ENCODE results near the gene LPIN3.

Gene LPIN3

DNA sequence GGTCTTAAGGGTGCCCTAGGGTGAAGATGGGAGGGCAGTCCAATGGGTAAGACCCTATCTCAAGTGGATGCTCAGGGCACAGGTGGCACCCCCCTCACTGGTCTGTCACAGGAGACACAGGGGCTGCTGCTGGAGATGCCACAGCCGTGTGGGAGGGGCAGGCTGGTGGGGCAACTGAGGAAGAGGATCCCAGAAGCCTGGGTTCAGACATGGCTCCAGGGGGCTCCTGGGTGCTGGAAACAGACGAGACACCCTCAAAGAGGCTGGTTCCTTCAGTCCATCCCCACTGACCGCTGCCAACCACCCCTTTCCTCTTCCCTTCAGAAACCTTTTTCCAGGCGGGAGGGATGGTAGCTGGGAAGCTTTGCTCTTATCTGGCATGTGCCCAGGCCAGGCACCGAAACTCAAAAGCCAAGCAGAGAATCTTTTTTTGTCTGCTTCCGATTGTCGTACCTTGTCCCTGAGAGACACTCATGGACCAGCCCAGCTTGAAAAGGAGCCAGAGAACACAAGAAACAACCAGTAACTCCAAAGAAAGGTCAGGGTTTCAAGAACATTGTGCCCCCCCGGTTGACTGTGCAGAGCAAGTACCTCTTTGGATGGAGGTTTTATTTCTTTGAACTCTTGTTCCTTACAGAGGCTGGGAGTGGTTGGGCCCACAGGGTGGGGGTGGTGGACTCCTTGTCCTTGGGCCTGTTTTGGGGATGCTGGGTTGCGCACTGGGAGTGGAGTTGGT is 54.5 kb downstream of the LPIN3 start:
- DNase-seq, result no peak

DNA sequence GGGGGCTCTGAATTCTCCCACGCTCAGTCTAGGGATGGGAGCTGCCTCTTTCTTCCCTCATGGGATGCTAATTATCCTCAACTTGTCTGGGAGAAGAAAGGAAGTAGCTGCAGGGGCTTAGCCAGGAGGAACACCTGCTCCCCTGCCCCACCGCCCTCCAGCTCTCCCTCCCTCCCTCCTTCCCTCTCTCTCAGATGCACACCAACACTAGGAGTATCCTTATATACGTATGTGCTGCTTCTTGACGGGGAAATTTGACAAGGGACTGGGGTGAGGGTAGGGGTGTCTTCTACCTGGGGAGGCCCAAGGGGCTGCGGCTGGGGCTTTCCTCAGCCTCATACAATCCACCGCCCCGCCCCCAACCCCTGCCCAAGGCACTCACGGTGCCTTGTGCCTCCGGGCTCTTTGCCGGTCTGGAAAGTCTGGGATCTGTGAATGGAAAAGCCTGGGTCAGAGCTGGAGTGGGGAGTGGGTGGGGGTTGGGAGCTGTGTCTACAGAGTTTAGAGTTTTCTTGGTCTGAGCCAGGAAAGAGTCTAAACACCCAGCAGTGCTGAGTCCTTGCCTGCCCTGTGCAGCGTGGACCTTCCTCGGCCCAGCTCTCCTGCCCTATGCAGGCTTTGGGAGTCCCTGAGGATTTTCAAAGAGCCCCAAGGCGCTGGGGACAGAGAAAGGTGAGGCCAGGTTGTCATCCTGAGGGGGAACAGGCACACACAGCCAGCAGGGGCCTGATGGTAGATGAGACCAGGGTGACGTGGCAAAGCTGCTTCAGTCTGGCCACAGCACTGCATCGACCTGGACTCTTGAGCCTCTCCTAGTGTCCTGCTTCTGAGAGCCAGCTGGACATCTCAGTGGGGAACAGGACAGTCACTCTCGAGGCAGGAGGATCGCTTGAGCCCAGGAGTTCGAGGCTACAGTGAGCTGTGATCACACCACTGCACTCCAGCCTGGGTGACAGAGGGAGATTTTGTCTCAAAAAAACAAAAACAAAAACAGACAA is 55.3 kb downstream of the LPIN3 start:
- DNase-seq, result no peak

DNA sequence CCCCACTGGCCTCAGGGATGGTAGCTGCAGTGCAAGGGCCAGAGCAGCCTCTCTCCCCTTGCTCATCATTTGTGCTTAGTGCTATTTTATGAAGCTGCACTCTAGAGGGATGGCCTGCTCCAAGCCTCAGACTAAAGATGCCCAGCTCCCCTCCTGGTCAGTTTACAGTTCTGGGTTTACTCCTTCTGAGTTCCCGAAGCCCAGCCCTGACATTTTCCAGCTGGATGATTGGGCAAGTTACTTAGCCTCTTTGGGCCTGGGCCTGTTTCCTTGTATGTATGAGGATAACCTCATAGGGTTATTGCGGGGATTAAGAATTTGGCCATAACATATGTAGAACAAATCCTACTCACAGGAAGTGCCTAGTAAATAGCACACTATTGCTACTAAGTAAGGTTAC is 57.8 kb downstream of the LPIN3 start:
- DNase-seq, result no peak

DNA sequence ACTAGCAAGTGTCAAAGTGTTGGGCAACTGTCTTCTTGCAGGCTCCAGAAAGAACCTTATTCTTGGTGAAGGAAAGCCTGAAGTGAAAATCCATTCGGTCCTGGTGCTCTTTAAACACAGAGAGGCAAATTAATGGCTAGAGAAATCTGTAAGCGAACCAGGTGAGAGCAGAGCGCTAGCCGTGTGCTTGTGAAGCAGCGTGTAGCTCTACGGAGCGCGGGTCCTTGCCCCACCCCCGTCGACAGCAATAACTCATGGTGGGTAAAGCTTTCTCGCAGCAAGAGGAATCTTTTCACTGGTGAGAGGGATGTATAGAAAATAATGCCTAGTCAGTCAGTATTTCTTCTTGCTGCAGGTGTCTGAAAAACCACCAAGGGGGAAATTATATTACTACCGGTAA is 63.0 kb downstream of the LPIN3 start:
- no peak for DNase-seq

DNA sequence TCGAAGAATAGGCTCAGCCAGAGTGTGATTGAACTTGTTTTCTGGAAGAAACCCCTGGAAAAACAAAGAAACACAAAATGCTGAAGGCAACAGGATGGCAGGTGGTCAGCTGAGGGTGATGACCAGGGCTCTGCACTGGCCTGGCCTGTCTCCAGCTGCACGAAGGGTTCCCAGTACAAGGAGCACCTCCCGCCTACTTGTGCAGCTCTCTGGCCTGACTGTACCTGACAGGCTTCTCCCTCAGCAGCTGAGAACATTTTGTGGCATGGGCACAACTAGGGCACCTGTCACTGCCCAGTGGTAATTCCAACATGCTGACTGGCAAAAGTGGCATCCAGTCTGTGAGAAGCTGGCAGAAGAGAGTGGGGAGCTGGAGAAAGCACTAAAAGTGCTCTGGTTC is 64.8 kb downstream of the LPIN3 start:
- no peak for DNase-seq

DNA sequence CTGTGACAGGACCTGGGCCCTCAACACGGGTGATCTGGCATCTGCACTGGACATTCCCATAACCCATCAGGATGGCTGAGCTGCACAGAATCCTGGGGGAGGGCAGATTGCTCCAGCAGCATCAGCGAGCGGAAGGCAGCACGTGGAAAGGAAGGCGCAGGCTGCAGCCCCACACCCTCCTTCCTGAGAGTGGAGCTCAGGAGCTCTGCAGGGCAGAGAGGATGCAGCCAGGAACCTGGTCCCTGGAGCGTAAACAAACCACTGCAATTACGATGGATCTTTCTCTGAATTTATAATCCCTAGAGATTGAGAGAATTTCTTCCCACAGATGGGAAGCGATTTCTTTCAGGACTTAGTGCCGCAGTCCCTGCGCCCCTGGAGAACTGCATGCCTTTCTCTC is 65.7 kb downstream of the LPIN3 start:
- no peak for DNase-seq

DNA sequence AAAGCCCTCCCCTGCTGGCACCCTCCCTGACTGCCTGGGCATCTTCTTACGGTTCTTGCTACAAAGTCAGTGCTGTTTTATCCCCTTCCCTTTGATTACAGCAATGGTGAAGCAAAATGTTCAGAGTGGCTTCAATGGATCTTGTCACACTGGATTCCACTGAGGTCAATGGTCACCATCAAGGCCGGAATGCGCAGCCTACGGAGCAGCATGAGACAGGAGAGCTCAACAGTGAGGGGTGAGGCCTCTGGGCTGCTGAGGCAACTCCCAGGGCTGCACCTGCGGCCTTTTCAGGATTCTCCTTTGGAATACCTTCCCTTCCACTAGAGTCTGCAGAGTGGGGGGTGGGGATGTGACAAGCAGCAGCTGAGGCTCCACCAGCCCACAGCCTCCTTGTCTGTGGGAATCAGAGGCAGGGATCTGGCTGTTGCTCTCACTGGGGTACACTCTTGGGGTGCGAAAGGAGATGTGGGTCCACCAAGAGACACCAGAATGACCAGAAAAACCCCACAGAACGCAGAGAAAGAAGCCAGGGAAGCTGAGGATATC is 66.3 kb downstream of the LPIN3 start:
- DNase-seq, result no peak

DNA sequence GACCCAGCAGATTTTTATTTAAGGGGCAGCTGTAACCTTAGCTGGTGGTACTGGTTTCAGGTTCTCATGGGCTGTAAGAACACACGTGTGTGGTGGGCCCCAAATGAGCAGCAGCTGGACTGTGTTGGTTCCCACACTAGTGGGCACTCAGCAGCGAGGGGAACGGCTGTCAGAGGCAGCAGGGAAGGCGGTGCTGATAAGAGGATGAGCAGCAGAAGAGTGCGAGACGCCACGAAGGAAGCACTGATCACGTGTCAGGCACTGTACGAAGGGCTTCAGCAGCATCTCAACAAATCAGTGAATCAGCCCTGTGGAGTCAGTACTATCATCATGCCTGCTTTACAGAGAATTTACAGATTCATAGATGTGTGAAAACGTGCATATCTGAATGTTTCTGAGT is 67.0 kb downstream of the LPIN3 start:
- no peak for DNase-seq

DNA sequence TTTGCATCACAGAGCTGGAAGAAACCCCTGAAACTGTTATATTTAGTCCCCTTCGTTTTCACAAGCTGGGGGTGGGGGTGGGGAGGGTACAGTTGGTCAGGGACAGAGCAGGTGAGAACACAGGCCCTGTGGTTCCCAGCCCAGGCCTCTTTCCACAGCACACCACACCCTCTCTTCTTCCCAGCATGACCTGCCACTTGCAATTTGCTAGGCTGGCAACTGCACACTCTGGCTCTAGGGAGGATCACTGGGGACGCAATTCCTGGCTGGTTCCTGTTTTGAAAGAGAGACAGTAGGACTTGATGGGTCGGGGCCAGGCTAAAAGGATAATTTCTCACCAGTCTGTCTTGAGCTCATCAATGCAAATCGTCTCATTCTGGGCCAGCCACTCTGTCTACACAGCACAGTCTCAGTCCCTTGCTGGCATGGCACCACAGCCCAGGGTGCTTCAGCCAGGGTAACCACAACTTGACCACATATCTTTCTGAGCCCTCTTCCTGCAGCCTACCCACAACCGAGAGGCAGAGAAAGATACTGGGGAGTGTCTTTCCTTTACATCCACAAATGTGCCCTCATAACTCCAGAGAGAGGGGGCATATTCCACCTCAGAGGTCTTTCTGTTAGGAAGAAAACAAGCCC is 67.7 kb downstream of the LPIN3 start:
- DNase-seq, result peak; percentile 5

DNA sequence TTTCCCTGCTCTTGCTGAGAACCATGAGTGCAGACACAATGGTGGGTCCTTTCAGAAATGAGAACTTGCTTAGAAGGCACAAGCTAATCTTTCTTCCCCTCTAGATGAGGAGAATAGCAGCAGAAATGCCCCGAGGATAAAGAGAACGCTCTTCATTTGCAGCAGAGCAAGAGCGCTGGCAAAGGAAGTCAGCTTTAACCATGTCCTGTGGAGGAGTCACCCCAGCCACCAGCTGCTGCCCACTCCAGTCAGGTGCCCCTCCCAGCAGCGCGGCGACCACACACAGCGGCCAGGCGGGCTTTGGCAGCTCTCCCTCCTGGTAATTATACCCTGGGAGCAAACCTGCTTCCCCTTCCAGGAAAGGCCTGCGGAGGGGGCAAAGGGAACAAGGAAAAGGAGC is 68.4 kb downstream of the LPIN3 start:
- peak; percentile 92 for DNase-seq
